NCI-H69 (cell line): ENCODE measurements around the gene RPTOR.

Experiments used
- DNase-seq: peaks from one replicate; lab custom pipeline; 2025; lab: John Stamatoyannopoulos, UW

Gene RPTOR

DNA sequence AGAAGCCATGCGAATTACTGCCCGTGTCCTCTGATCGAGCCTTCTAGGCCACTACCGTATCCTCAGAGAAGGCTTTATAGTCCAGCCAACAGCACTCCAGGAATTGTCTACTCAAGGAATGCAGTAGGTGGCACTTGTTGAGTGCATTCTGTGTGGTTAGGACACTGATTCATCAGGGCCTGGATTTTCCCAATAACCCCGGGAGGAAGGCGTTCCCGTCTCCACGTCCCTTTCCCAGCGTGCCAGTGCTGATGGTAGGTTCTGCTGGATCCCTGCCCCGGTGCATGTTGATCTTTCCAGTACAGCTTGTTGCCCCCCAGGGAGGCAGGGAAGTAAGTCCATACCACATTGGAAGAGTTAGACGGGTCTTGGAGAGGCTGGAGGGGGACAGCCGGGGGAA is 122.2 kb downstream of the RPTOR start:
- no peak for DNase-seq

GRCh38 chr17:80667462-80668277 is 123.0 kb downstream of the RPTOR start:
- no peak for DNase-seq

DNA sequence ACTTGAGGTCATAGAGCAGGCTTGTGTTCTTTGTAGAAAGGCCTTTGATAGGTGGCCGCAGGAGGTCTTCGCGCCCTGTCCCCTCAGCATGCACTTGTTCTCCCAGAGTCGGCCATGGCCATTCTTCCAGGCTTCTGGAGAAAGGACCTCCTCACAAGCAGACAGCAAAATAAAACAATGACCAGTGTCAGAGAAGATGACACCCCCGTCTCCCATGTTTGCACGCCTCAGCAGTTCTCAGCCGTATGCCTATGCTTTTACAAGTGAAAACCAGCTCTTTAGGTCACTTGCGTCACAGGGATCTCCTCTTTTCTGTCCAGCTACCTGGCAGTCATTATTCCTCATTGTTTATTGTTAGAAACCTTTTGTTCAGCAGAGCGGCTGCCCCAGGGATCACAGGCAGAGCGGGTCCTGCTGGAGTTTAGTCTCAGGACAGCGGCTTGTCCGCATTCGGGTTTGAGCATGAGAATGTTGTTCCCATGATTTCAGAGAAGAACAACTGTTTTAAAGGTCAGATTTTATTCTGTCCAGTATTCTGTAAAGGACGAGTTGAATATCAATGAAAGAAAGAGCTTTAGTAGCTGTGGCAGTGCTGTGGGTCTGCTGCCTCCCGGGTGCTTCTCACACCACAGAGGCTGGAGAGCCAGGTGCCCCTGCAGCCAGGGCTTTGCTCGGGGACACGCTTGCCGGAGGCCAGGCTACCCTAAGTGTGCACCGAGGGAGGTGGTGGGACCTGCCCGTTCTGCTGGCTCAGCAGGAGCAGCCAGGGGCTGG is 123.9 kb downstream of the RPTOR start:
- DNase-seq = no peak

- DNase-seq = peak; percentile 95
Measured at GRCh38 chr17:80671039-80671824, 126.6 kb downstream of the RPTOR start.

GRCh38 chr17:80671825-80672110 is 127.1 kb downstream of the RPTOR start:
- no peak for DNase-seq

DNA sequence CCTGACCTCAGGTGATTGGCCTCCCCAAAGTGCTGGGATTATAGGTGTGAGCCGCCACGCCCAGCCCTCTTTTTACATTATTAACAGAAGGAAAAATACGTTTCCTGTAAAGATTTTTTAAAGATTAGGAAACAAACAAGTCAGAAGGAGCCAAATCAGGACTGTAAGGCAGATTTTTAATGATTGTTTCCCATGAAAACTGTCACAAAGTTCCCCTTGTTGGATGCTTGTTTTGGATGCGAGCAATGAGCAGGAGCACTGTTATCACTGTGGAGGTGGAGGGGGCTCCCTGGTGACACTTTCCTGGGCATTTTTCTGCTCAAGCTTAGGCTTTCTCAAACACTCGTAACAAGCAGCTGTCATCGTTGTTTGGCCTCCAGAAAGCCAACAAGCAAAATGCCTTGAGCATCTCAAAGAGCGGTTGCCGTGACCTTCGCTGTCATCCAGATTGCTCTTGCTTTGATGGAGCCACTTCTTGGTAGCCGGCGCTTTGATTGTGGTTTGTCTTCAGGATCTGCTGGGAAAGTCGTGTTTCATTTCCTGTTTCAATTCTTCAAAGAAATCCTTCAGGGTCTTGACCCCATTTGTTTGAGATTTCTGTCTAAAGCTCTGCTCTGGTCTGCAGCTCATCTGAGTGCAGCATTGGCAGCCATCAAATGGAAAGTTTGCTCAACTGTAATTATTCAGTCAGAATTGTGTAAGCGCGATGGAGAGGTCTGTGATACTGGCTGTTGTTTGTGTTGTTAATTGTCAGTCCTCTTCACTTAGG is 128.7 kb downstream of the RPTOR start:
- peak; percentile 45 for DNase-seq

- no peak for DNase-seq
Measured at GRCh38 chr17:80675438-80676095, 130.9 kb downstream of the RPTOR start.

GRCh38 chr17:80676096-80676466 is 131.4 kb downstream of the RPTOR start:
- no peak for DNase-seq

DNA sequence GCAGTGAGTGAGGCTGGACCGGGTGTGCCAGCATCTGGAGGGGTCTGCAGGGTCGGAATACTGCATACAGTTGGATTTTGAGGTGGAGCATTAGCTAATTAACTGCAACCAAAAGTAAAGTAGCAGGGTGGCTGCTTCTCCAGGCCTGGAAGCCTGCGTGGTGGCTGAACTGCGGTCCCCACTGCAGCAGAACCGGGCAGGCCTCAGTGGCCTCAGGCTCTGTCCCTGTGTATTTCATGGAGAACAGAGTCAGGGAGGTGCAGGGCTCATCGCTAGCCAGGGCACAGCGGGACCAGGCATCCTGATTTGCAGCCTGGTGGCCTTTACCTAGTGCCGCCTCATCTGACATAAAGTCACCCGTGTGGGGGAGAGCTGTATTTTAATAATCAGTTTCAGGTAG is 131.9 kb downstream of the RPTOR start:
- DNase-seq = no peak

DNA sequence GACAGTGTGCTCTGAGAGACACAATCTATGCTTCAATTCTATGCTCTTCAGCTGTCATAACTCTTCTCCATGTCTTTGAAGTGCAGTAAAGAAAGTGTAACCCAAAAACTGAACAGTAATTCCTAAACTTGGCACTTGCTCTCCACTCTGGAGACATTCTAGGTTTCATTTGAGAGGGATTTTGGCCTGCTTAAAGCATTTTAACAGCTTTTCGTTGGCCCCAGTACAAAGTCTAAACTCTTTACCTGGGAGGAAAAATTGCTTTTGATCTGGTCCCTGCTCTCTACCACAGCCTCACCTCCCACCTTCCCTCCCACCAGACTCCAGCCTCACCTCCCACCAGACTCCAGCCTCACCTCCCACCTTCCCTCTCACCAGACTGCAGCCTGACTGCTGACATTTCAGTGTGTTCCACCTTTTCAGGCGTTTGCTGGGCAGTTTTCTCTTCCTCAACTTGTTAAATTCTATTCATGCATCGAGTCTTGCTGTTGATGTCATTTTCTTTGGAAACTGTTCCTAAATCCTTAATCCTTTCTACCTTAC is 132.6 kb downstream of the RPTOR start:
- no peak for DNase-seq

- no peak for DNase-seq
Measured at GRCh38 chr17:80679816-80680215, 135.2 kb downstream of the RPTOR start.

GRCh38 chr17:80681215-80681614 is 136.6 kb downstream of the RPTOR start:
- no peak for DNase-seq

GRCh38 chr17:80682372-80682771 is 137.7 kb downstream of the RPTOR start:
- no peak for DNase-seq

- DNase-seq = no peak
Measured at GRCh38 chr17:80683625-80684104, 139.0 kb downstream of the RPTOR start.

GRCh38 chr17:80687839-80688238 is 143.2 kb downstream of the RPTOR start:
- DNase-seq = no peak

GRCh38 chr17:80689129-80689619 is 144.5 kb downstream of the RPTOR start:
- peak; percentile 54 for DNase-seq

DNA sequence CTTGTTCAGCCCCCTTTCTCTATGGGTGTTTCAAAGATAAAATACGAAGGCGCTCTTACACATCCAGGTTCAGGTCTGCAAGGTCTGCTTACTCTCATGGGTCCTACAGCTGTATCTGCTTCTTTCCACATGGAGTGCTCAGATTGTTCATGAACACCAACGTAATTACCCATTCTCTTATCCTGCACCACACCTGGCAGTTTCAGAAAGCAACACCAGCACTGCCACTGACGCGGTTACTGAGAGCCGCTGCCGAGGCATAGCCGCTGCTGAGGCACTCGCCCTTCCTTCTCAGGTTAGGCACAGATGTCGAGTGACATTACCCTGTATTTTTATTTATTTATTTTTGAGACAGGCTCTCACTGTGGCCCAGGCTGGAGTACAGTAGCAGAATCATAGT is 147.1 kb downstream of the RPTOR start:
- peak; percentile 25 for DNase-seq

DNA sequence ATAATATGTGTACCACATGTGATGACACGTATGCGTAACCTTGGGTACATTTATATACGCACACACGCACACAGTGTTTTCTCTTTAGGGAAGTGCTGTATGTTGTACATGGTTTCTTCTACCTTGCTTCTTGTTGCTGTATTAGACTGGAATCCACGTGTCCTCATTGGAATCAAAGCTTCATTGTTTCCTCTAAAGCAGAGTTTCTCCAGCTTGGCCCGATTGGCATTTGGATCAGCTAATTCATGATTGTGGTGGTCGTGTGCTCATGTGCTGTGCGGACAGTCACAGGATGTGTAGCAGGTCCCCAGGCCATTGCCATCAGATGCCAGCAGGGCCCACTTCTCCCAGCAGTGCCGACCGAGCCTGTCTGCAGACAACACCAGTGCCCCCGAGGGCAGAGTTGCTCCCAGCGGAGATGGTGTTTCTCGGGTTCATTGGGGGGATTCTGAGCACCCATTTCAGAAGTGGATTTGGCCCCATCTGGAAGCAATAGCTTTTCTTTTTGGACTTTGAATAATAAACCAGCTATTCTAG is 148.4 kb downstream of the RPTOR start:
- peak; percentile 30 for DNase-seq

GRCh38 chr17:80693511-80693910 is 148.9 kb downstream of the RPTOR start:
- DNase-seq = peak; percentile 77
